Measurements from ENCODE around the gene MAS1. TPM values are rescaled to one million over a fixed set of nuclear protein-coding genes. Genes with fewer than 3 reads are reported as not detected.

Gene MAS1
- total RNA-seq (2022; extraction: Qiagen RNA extraction; ENCODE audit: low read depth) = not detected in 5 replicates

DNA sequence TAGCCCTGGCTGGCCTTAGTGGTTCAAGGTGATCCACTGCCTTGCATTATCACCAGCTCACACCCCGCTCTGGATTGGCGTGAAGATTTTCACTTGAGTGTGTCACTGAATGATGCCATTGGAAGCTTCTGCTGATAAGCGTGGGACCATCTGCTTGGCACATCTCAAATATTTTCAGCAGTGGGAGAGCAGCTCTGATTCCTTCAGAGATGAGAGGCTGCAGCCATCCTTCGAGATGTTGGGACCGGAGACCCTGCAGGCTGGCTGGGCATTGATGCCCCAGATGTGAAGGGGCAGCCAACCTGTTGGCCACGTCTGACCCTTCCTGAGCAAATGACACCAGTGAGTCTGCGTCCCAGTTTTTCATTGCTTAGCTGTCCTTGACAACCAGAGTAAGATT, at the start of gene MAS1:
MAS1 (plus strand) TSS at position 197 of the 400 bp plus-strand sequence. CDS start 15,968 bp downstream, outside the sequence.

Other genes starting within 250 kb of the MAS1 start
- 167 to 225 TPM (median 201 TPM) in 5 replicates for gene SOD2, start 197.7 kb upstream of the MAS1 start, total RNA-seq (2022; extraction: Qiagen RNA extraction; ENCODE audit: low read depth)
- gene WTAP, start 163.5 kb upstream of the MAS1 start, total RNA-seq (2022; extraction: Qiagen RNA extraction; ENCODE audit: low read depth) = 67.7 to 79.1 TPM (median 74.4 TPM) in 5 replicates
- gene ACAT2, start 128.9 kb upstream of the MAS1 start, total RNA-seq (2022; extraction: Qiagen RNA extraction; ENCODE audit: low read depth) = 25.5 to 31.1 TPM (median 29.7 TPM) in 5 replicates
- 196 to 256 TPM (median 236 TPM) in 5 replicates for gene TCP1, start 101.4 kb upstream of the MAS1 start, total RNA-seq (2022; extraction: Qiagen RNA extraction; ENCODE audit: low read depth)
- gene MRPL18, start 100.5 kb upstream of the MAS1 start, total RNA-seq (2022; extraction: Qiagen RNA extraction; ENCODE audit: low read depth) = 69.9 to 103 TPM (median 95.6 TPM) in 5 replicates
- gene PNLDC1, start 90.7 kb upstream of the MAS1 start, total RNA-seq (2022; extraction: Qiagen RNA extraction; ENCODE audit: low read depth) = 0.12 to 0.17 TPM in 2 of 5 replicates, not detected in the others
- 29.2 to 35.9 TPM (median 34.1 TPM) in 5 replicates for gene IGF2R, start 78.1 kb downstream of the MAS1 start, total RNA-seq (2022; extraction: Qiagen RNA extraction; ENCODE audit: low read depth)
- 1.2 to 2.7 TPM (median 1.9 TPM) in 5 replicates for gene SLC22A1, start 230.8 kb downstream of the MAS1 start, total RNA-seq (2022; extraction: Qiagen RNA extraction; ENCODE audit: low read depth)

Data from A549 treated with DMSO at 1 μM for 4 hours (cell line).